H9 (cell line): Measurements from ENCODE around the gene SYK. TPM values are rescaled to one million over a fixed set of nuclear protein-coding genes. Genes with fewer than 3 reads are reported as not detected.

ENCODE experiments used
- DNase-seq: peaks from one replicate; pipeline ENCODE4 v3.0.0-alpha.2; 2017
- H2AFZ ChIP-seq: one replicate; pipeline ENCODE4 v1.6.1; 2013; ENCODE audit warnings: mild to moderate bottlenecking, low read length, control low read depth, moderate library complexity
- H2AK5ac ChIP-seq: 2 replicates; pipeline ENCODE4 v1.6.1; 2013; ENCODE audit warnings: low read length, control low read depth, mixed read lengths; ENCODE audit not compliant: insufficient read length
- H2BK120ac ChIP-seq: one replicate; pipeline ENCODE4 v1.6.1; 2013; ENCODE audit warnings: low read depth, mild to moderate bottlenecking, low read length, control low read depth, inconsistent platforms; ENCODE audit not compliant: poor library complexity, severe bottlenecking
- H2BK12ac ChIP-seq: 2 replicates; pipeline ENCODE4 v1.6.1; 2013; ENCODE audit warnings: low read length, control low read depth, mixed read lengths, low read depth; ENCODE audit not compliant: insufficient read length
- H2BK15ac ChIP-seq: 2 replicates; pipeline ENCODE4 v1.6.1; 2013; ENCODE audit warnings: low read depth, low read length, control low read depth
- H2BK20ac ChIP-seq: one replicate; pipeline ENCODE4 v1.6.1; 2013; ENCODE audit warnings: low read depth, mild to moderate bottlenecking, low read length, control low read depth, inconsistent platforms; ENCODE audit not compliant: poor library complexity, severe bottlenecking
- H2BK5ac ChIP-seq: 2 replicates; pipeline ENCODE4 v1.6.1; 2013; ENCODE audit warnings: low read length, control low read depth, mixed read lengths; ENCODE audit not compliant: insufficient read length
- H3K14ac ChIP-seq: 2 replicates; pipeline ENCODE4 v1.6.1; 2013; ENCODE audit warnings: low read length, control low read depth; ENCODE audit not compliant: insufficient read depth
- H3K18ac ChIP-seq: 2 replicates; pipeline ENCODE4 v1.6.1; 2013; ENCODE audit warnings: low read depth, mild to moderate bottlenecking, mixed read lengths, low read length, control low read depth; ENCODE audit not compliant: insufficient read length
- H3K23ac ChIP-seq: 2 replicates; pipeline ENCODE4 v1.6.1; 2013; ENCODE audit warnings: low read length, control low read depth, mixed read lengths, low read depth; ENCODE audit not compliant: insufficient read length
- H3K23me2 ChIP-seq: 2 replicates; pipeline ENCODE4 v1.6.1; 2013; ENCODE audit warnings: low read depth, mild to moderate bottlenecking, mixed read lengths, low read length, control low read depth; ENCODE audit not compliant: insufficient read length, poor library complexity, severe bottlenecking
- H3K27ac ChIP-seq: 2 replicates; pipeline ENCODE4 v1.5.1; 2013; ENCODE audit warnings: low read length, control low read depth, mixed read lengths, low read depth; ENCODE audit not compliant: insufficient read length
- H3K27me3 ChIP-seq: 2 replicates; pipeline ENCODE4 v1.6.1; 2013; ENCODE audit warnings: low read length, control low read depth, inconsistent platforms; ENCODE audit not compliant: insufficient read depth
- H3K4ac ChIP-seq: 2 replicates; pipeline ENCODE4 v1.6.1; 2013; ENCODE audit warnings: low read depth, mild to moderate bottlenecking, control low read depth, inconsistent platforms, low read length, moderate library complexity
- H3K4me1 ChIP-seq: 2 replicates; pipeline ENCODE4 v1.6.1; 2013; ENCODE audit warnings: low read length, control low read depth, inconsistent platforms; ENCODE audit not compliant: insufficient read depth
- H3K4me2 ChIP-seq: 2 replicates; pipeline ENCODE4 v1.6.1; 2013; ENCODE audit warnings: low read length, control low read depth, mixed read lengths; ENCODE audit not compliant: insufficient read length, insufficient read depth
- H3K56ac ChIP-seq: 2 replicates; pipeline ENCODE4 v1.6.1; 2013; ENCODE audit warnings: low read depth, mild to moderate bottlenecking, mixed read lengths, low read length, control low read depth; ENCODE audit not compliant: insufficient read length
- H3K79me1 ChIP-seq: 2 replicates; pipeline ENCODE4 v1.6.1; 2013; ENCODE audit warnings: low read depth, mild to moderate bottlenecking, moderate library complexity, low read length, control low read depth, inconsistent platforms; ENCODE audit not compliant: insufficient read depth, poor library complexity, severe bottlenecking
- H3K79me2 ChIP-seq: 2 replicates; pipeline ENCODE4 v1.6.1; 2013; ENCODE audit warnings: low read length, control low read depth, inconsistent platforms; ENCODE audit not compliant: insufficient read depth
- H3K9ac ChIP-seq: 2 replicates; pipeline ENCODE4 v1.6.1; 2013; ENCODE audit warnings: low read length, control low read depth, mixed read lengths; ENCODE audit not compliant: insufficient read length; ENCODE audit errors: extremely low read depth
- H3K9me3 ChIP-seq: one replicate; pipeline ENCODE4 v1.6.1; 2013; ENCODE audit warnings: low read depth, low read length, inconsistent platforms; ENCODE audit not compliant: control insufficient read depth
- H3T11ph ChIP-seq: one replicate; pipeline ENCODE4 v1.6.1; 2013; ENCODE audit warnings: mild to moderate bottlenecking, low read length, control low read depth, inconsistent platforms
- H4K20me1 ChIP-seq: one replicate; pipeline ENCODE4 v1.6.1; 2013; ENCODE audit not compliant: control insufficient read depth, insufficient read length, insufficient read depth
- H4K5ac ChIP-seq: 2 replicates; pipeline ENCODE4 v1.6.1; 2013; ENCODE audit warnings: low read depth, mild to moderate bottlenecking, mixed read lengths, low read length, control low read depth; ENCODE audit not compliant: insufficient read length
- H4K8ac ChIP-seq: replicated peaks from 2 replicates; pipeline ENCODE4 v1.6.1; 2013; ENCODE audit warnings: low read length, control low read depth, mixed read lengths, low read depth; ENCODE audit not compliant: insufficient read length
- H4K91ac ChIP-seq: 2 replicates; pipeline ENCODE4 v1.6.1; 2013; ENCODE audit warnings: low read depth, mild to moderate bottlenecking, moderate library complexity, mixed read lengths, low read length, control low read depth; ENCODE audit not compliant: insufficient read length
- H3K27ac Mint-ChIP-seq, 3 experiments: 2 replicates in 2 of 3; 3 replicates in 1 of 3; pipeline ENCODE4 v1.8.0; 2020 to 2021; ENCODE audit warnings: mixed read lengths in 3 of 3, mild to moderate bottlenecking in 1 of 3, moderate library complexity in 1 of 3
- H3K27me3 Mint-ChIP-seq: 2 replicates; pipeline ENCODE4 v1.8.0; 2021; ENCODE audit warnings: low read depth, mild to moderate bottlenecking, moderate library complexity, mixed read lengths
- H3K36me3 Mint-ChIP-seq, 3 experiments: 2 replicates in 2 of 3; 3 replicates in 1 of 3; pipeline ENCODE4 v1.8.0; 2020 to 2021; ENCODE audit warnings: low read depth in 3 of 3, mixed read lengths in 3 of 3; ENCODE audit not compliant: insufficient read depth in 1 of 3
- H3K4me1 Mint-ChIP-seq, 2 experiments: 2 replicates each; pipeline ENCODE4 v1.8.0; 2020; ENCODE audit warnings: mixed read lengths in 2 of 2
- H3K4me3 Mint-ChIP-seq, 2 experiments: 2 replicates in 1 of 2; 3 replicates in 1 of 2; pipeline ENCODE4 v1.8.0; 2020 to 2021; ENCODE audit warnings: mild to moderate bottlenecking in 2 of 2, mixed read lengths in 2 of 2, moderate library complexity in 1 of 2
- H3K9me3 Mint-ChIP-seq, 2 experiments: 2 replicates in 1 of 2; 3 replicates in 1 of 2; pipeline ENCODE4 v1.8.0; 2020; ENCODE audit warnings: mild to moderate bottlenecking in 2 of 2, mixed read lengths in 2 of 2, moderate library complexity in 1 of 2
- CTCF ChIP-seq: fragments of 200-600 bp; sonication (generic); conservative IDR thresholded peaks from 3 replicates; pipeline ENCODE4 v1.8.0; 2021; ENCODE audit warnings: antibody characterized with exemption, mild to moderate bottlenecking
- WGBS: extraction: QIAGEN DNeasy Blood & Tissue Kit; methylation state at CpG from one replicate; pipeline ENCODE4 v1.1.7; 2013; ENCODE audit warnings: missing lambda C conversion rate, low lambda C conversion rate, mixed read lengths; ENCODE audit not compliant: insufficient read length; ENCODE audit errors: extremely low coverage; 5-methylcytosine and 5-hydroxymethylcytosine counted together
- total RNA-seq: library from RNA; stranded (reverse); gene quantifications from 2 replicates; pipeline ENCODE4 v1.2.1, GENCODE V29; 2021

SYK gene
- total RNA-seq, 1 experiment from 2014 or later = 7.9 TPM

- H3K79me2 ChIP-seq = no peaks in the 10 kb centered on the region
- Mint-ChIP-seq H3K4me3 (no peak overlapping the region), H3K4me1 (no peaks in the 10 kb centered on the region), H3K27me3 (no peaks in the 10 kb centered on the region), H3K9me3 (peaks cover 6 to 9% of the 10 kb centered on the region in 2 experiments; a peak in 3 of 5 replicates), H3K27ac (no peak overlapping the region), H3K36me3 (peaks cover 0 to 4% (median 0%) of the 10 kb centered on the region in 3 experiments; a peak in 2 of 7 replicates)
- no peak overlapping the region for H4K91ac ChIP-seq
- no peak overlapping the region for H3K18ac ChIP-seq
- H2AK5ac ChIP-seq = no peak overlapping the region
- no peak overlapping the region for H2BK120ac ChIP-seq
- no peak overlapping the region for H2BK12ac ChIP-seq
- no CpG with 5 or more reads among the region's 2 CpGs for WGBS
- H3K9me3 ChIP-seq = no peaks in the 10 kb centered on the region
- no peak overlapping the region for H3K14ac ChIP-seq
- no peak overlapping the region for H3K4me2 ChIP-seq
- no peak overlapping the region for H3K23ac ChIP-seq
- no peak overlapping the region for H4K8ac ChIP-seq
- H3T11ph ChIP-seq = no peak overlapping the region
- DNase-seq = no peak
- no peak overlapping the region for H2BK5ac ChIP-seq
- H4K20me1 ChIP-seq = no peaks in the 10 kb centered on the region
- no peak overlapping the region for H2AFZ ChIP-seq
- H3K27ac ChIP-seq = no peak overlapping the region
- no peak overlapping the region for H2BK20ac ChIP-seq
- no peak for TF ChIP-seq CTCF
- H3K27me3 ChIP-seq = no peaks in the 10 kb centered on the region
- H3K79me1 ChIP-seq = no peaks in the 10 kb centered on the region
- H3K9ac ChIP-seq = no peak overlapping the region
- H3K56ac ChIP-seq = no peak overlapping the region
- no peak overlapping the region for H4K5ac ChIP-seq
- no peaks in the 10 kb centered on the region for H3K4me1 ChIP-seq
- no peak overlapping the region for H3K4ac ChIP-seq
- H3K23me2 ChIP-seq = no peaks in the 10 kb centered on the region
- no peak overlapping the region for H2BK15ac ChIP-seq
These were observed 78.4 kb downstream of the SYK start for GRCh38 chr9:90880066-90880465.
